ENCODE measurements around the gene MAPK9.

Gene MAPK9

GRCh38 chr5:180291234-180291940, 496 bp downstream of the MAPK9 start:
- DNase-seq = peak in 1 of 2 donors; percentile 22

GRCh38 chr5:180290568-180291233, 1.2 kb downstream of the MAPK9 start:
- DNase-seq = no peak

GRCh38 chr5:180289966-180290365, 1.9 kb downstream of the MAPK9 start:
- no peak for DNase-seq

- DNase-seq = no peak
These were observed 2.5 kb downstream of the MAPK9 start for GRCh38 chr5:180289433-180289832.

GRCh38 chr5:180287868-180288267, 4.0 kb downstream of the MAPK9 start:
- no peak for DNase-seq

- DNase-seq = no peak
These were observed 4.5 kb downstream of the MAPK9 start for GRCh38 chr5:180287404-180287803.

- DNase-seq = no peak
These were observed 7.7 kb downstream of the MAPK9 start for GRCh38 chr5:180284149-180284548.

- DNase-seq = no peak
These were observed 8.8 kb downstream of the MAPK9 start for GRCh38 chr5:180283026-180283615.

GRCh38 chr5:180282281-180282680, 9.6 kb downstream of the MAPK9 start:
- DNase-seq = no peak

- DNase-seq = no peak
These were observed 10.2 kb downstream of the MAPK9 start for GRCh38 chr5:180281706-180282105.

GRCh38 chr5:180274695-180275094, 17.2 kb downstream of the MAPK9 start:
- DNase-seq = no peak

- DNase-seq = no peak
These were observed 20.7 kb downstream of the MAPK9 start for GRCh38 chr5:180271221-180271620.

GRCh38 chr5:180259260-180259611, 32.6 kb downstream of the MAPK9 start:
- DNase-seq = no peak

- DNase-seq = no peak
These were observed 38.7 kb downstream of the MAPK9 start for GRCh38 chr5:180253036-180253824.

GRCh38 chr5:180251887-180252286, 40.0 kb downstream of the MAPK9 start:
- DNase-seq = no peak

GRCh38 chr5:180251141-180251540, 40.7 kb downstream of the MAPK9 start:
- no peak for DNase-seq

- no peak for DNase-seq
These were observed 41.6 kb downstream of the MAPK9 start for GRCh38 chr5:180250329-180250728.

GRCh38 chr5:180241600-180241999, 50.3 kb downstream of the MAPK9 start:
- no peak for DNase-seq

- DNase-seq = no peak
These were observed 53.3 kb downstream of the MAPK9 start for GRCh38 chr5:180238631-180239030.

- DNase-seq = no peak
These were observed 56.0 kb downstream of the MAPK9 start for GRCh38 chr5:180235846-180236245.

- DNase-seq = no peak
These were observed 56.8 kb downstream of the MAPK9 start for GRCh38 chr5:180235077-180235476.

- DNase-seq = no peak
These were observed 57.6 kb downstream of the MAPK9 start for GRCh38 chr5:180234271-180234670.

- no peak for DNase-seq
These were observed 58.2 kb downstream of the MAPK9 start for GRCh38 chr5:180233729-180234128.

- no peak for DNase-seq
These were observed 61.9 kb downstream of the MAPK9 start for GRCh38 chr5:180230017-180230416.

Data from bone marrow (tissue), 2 donors.